Measurements from ENCODE around the gene HEBP1.

The HEBP1 gene

GRCh38 chr12:12973019-12973418, 27.0 kb downstream of the HEBP1 start:
- no peak overlapping the region for H3K4me3 ChIP-seq (replicated peaks; ENCODE audit: low read depth, low read length)
- no peaks in the 10 kb centered on the region for H3K36me3 ChIP-seq (ENCODE audit: control insufficient read depth, insufficient read depth, low read length)
- TF ChIP-seq CTCF (IDR thresholded peaks at IDR 0.05; ENCODE audit: insufficient read depth, low read length, poor library complexity, severe bottlenecking), result no peak
- H3K27me3 ChIP-seq (replicated peaks; ENCODE audit: control insufficient read depth, insufficient read depth, low read length), result no peaks in the 10 kb centered on the region; the same call in 1 of the 2 replicates
- DNase-seq (ENCODE audit: extremely low read depth, insufficient read length), result no peak

- TF ChIP-seq CTCF (IDR thresholded peaks at IDR 0.05; ENCODE audit: insufficient read depth, low read length, poor library complexity, severe bottlenecking), result no peak
- no peak for DNase-seq (ENCODE audit: extremely low read depth, insufficient read length)
- Histone ChIP-seq H3K4me3 (replicated peaks; ENCODE audit: low read depth, low read length) (no peak overlapping the region), H3K36me3 (ENCODE audit: control insufficient read depth, insufficient read depth, low read length) (no peaks in the 10 kb centered on the region), H3K27me3 (replicated peaks; ENCODE audit: control insufficient read depth, insufficient read depth, low read length) (no peaks in the 10 kb centered on the region; the same call in 1 of the 2 replicates)
These were observed 34.2 kb downstream of the HEBP1 start for GRCh38 chr12:12965836-12966235.

- H3K36me3 ChIP-seq (ENCODE audit: control insufficient read depth, insufficient read depth, low read length), result no peaks in the 10 kb centered on the region
- DNase-seq (ENCODE audit: extremely low read depth, insufficient read length), result no peak
- H3K4me3 ChIP-seq (replicated peaks; ENCODE audit: low read depth, low read length), result no peak overlapping the region
- no peak for TF ChIP-seq CTCF (IDR thresholded peaks at IDR 0.05; ENCODE audit: insufficient read depth, low read length, poor library complexity, severe bottlenecking)
- H3K27me3 ChIP-seq (replicated peaks; ENCODE audit: control insufficient read depth, insufficient read depth, low read length), result no peaks in the 10 kb centered on the region; the same call in 1 of the 2 replicates
These were observed 35.8 kb downstream of the HEBP1 start for GRCh38 chr12:12964255-12964654.

GRCh38 chr12:12960639-12961209, 39.3 kb downstream of the HEBP1 start:
- no peak for DNase-seq (ENCODE audit: extremely low read depth, insufficient read length)
- Histone ChIP-seq H3K4me3 (replicated peaks; ENCODE audit: low read depth, low read length) (no peak overlapping the region), H3K36me3 (ENCODE audit: control insufficient read depth, insufficient read depth, low read length) (no peaks in the 10 kb centered on the region), H3K27me3 (replicated peaks; ENCODE audit: control insufficient read depth, insufficient read depth, low read length) (no peaks in the 10 kb centered on the region; the same call in 1 of the 2 replicates)
- TF ChIP-seq CTCF (IDR thresholded peaks at IDR 0.05; ENCODE audit: insufficient read depth, low read length, poor library complexity, severe bottlenecking), result no peak

- TF ChIP-seq CTCF (IDR thresholded peaks at IDR 0.05; ENCODE audit: insufficient read depth, low read length, poor library complexity, severe bottlenecking), result no peak
- DNase-seq (ENCODE audit: extremely low read depth, insufficient read length), result no peak
- no peaks in the 10 kb centered on the region for H3K36me3 ChIP-seq (ENCODE audit: control insufficient read depth, insufficient read depth, low read length)
- no peak overlapping the region for H3K4me3 ChIP-seq (replicated peaks; ENCODE audit: low read depth, low read length)
- no peaks in the 10 kb centered on the region for H3K27me3 ChIP-seq (replicated peaks; ENCODE audit: control insufficient read depth, insufficient read depth, low read length)
These were observed 41.2 kb downstream of the HEBP1 start for GRCh38 chr12:12958886-12959285.

Data from GM06990 (cell line).